PC-9 (cell line): ENCODE measurements around the gene TNS4. TPM values are rescaled to one million over a fixed set of nuclear protein-coding genes. Genes with fewer than 3 reads are reported as not detected.

Experiments used
- BruUV-seq: library from RNA; stranded (reverse); fragments of 400-500 nt; replicated peaks from 2 replicates; lab custom pipeline; 2021; lab: Mats Ljungman, UMichigan
- CTCF ChIA-PET: fragments of 300-600 bp; sonication (Branson Sonifier 250); formaldehyde crosslinking; loops from one replicate; lab custom pipeline; 2022; ENCODE audit warnings: antibody characterized with exemption; lab: Charles Lee
- POLR2A ChIA-PET: fragments of 300-600 bp; sonication (Branson Sonifier 250); formaldehyde crosslinking; loops from one replicate; lab custom pipeline; 2022; ENCODE audit warnings: antibody characterized with exemption; ENCODE audit not compliant: unreplicated experiment; lab: Charles Lee
- DNase-seq, 2 experiments: peaks; one replicate each; pipeline versions ENCODE4 v3.0.0 to v3.0.0-alpha.2; 2015 to 2022; ENCODE audit warnings: mixed read lengths in 1 of 2
- H2AFZ ChIP-seq: fragments of 200-600 bp; sonication (generic); 2 replicates; pipeline ENCODE4 v1.8.1; 2017; ENCODE audit warnings: antibody characterized with exemption
- H3F3A ChIP-seq: fragments of 200-600 bp; sonication (generic); 2 replicates; pipeline ENCODE4 v1.8.1; 2017; ENCODE audit warnings: antibody characterized with exemption, mild to moderate bottlenecking, low read depth; ENCODE audit not compliant: insufficient read depth
- H3K27ac ChIP-seq: fragments of 200-600 bp; sonication (generic); 2 replicates; pipeline ENCODE4 v1.6.1; 2016; ENCODE audit warnings: mixed run types
- H3K27me3 ChIP-seq: fragments of 200-600 bp; sonication (generic); 2 replicates; pipeline ENCODE4 v1.6.1; 2016; ENCODE audit warnings: low read depth, mixed run types; ENCODE audit not compliant: insufficient read depth
- H3K36me3 ChIP-seq: fragments of 200-600 bp; sonication (generic); 2 replicates; pipeline ENCODE4 v1.6.1; 2016; ENCODE audit warnings: low read depth, mixed run types
- H3K4me1 ChIP-seq: fragments of 200-600 bp; sonication (generic); replicated peaks from 2 replicates; pipeline ENCODE4 v1.6.1; 2016; ENCODE audit warnings: mixed run types; ENCODE audit not compliant: insufficient read depth
- H3K4me2 ChIP-seq: fragments of 200-600 bp; sonication (generic); 2 replicates; pipeline ENCODE4 v1.6.1; 2017; ENCODE audit warnings: mixed run types
- H3K4me3 ChIP-seq: fragments of 200-600 bp; sonication (generic); 2 replicates; pipeline ENCODE4 v1.6.1; 2016; ENCODE audit warnings: mixed run types
- H3K79me2 ChIP-seq: fragments of 200-600 bp; sonication (generic); 2 replicates; pipeline ENCODE4 v1.6.1; 2017; ENCODE audit warnings: low read depth, mixed run types
- H3K9me2 ChIP-seq: fragments of 200-600 bp; sonication (generic); 2 replicates; pipeline ENCODE4 v1.8.1; 2017; ENCODE audit warnings: mild to moderate bottlenecking; ENCODE audit not compliant: insufficient read depth
- H3K9me3 ChIP-seq: fragments of 200-600 bp; sonication (generic); 2 replicates; pipeline ENCODE4 v1.8.1; 2016; ENCODE audit warnings: low read depth; ENCODE audit not compliant: insufficient read depth
- H4K20me1 ChIP-seq: fragments of 200-600 bp; sonication (generic); 2 replicates; pipeline ENCODE4 v1.8.1; 2017; ENCODE audit not compliant: insufficient read depth
- CTCF ChIP-seq: fragments of 200-600 bp; sonication (generic); conservative IDR thresholded peaks from 2 replicates; pipeline ENCODE4 v1.6.1; 2017; ENCODE audit warnings: mixed run types, antibody characterized with exemption, mild to moderate bottlenecking, moderate library complexity
- EZH2 ChIP-seq: fragments of 200-600 bp; sonication (generic); IDR thresholded peaks from 2 replicates; pipeline ENCODE4 v1.8.0; 2017; ENCODE audit warnings: antibody characterized with exemption, low read depth
- intact Hi-C: fragments of 100-400 bp; cut with micrococcal nuclease; formaldehyde crosslinking; loops from one replicate; pipeline ENCODE4 v1.10.0; 2022; ENCODE audit not compliant: unreplicated experiment
- total RNA-seq: library from RNA; stranded (reverse); gene quantifications from 2 replicates; pipeline ENCODE4 v1.2.3, GENCODE V29; 2021

Gene TNS4
- total RNA-seq, 1 experiment from 2014 or later, result 17.4 TPM

GRCh38 chr17:40511667-40512220, 10.3 kb upstream of the TNS4 start:
- Histone ChIP-seq H3K4me2 (peak overlapping the region; percentile 76), H3K27me3 (no peaks in the 10 kb centered on the region), H3K27ac (peak overlapping the region; percentile 72), H3K9me2 (no peaks in the 10 kb centered on the region), H3F3A (peaks cover 44% of the 10 kb centered on the region), H3K36me3 (no peaks in the 10 kb centered on the region), H3K9me3 (no peaks in the 10 kb centered on the region), H3K79me2 (no peaks in the 10 kb centered on the region), H4K20me1 (no peaks in the 10 kb centered on the region), H3K4me1 (peaks cover 82% of the 10 kb centered on the region), H2AFZ (no peak overlapping the region), H3K4me3 (no peak overlapping the region)
- ChIA-PET POLR2A (interaction anchor here (0.5 to 1.1 kb wide), 3 partner anchors 10 to 391 kb away, joined by 3 to 9 read pairs (median 4); partner anchors contain the start of gene TNS4), CTCF (no interaction called here)
- no TSS peak for BruUV-seq
- intact Hi-C loops, result loop anchor here (2.0 kb wide), 1 partner anchor 25 kb away; no protein-coding TSS in a partner anchor
- no peak for DNase-seq
- TF ChIP-seq CTCF, result no peak
- no peak for TF ChIP-seq EZH2

GRCh38 chr17:40511136-40511535, 9.7 kb upstream of the TNS4 start:
- Histone ChIP-seq H3K79me2 (no peaks in the 10 kb centered on the region), H2AFZ (no peak overlapping the region), H3K27ac (no peak overlapping the region), H3K4me3 (no peak overlapping the region), H3K4me2 (peak overlapping the region; percentile 76), H3K9me2 (no peaks in the 10 kb centered on the region), H3F3A (peaks cover 37% of the 10 kb centered on the region), H3K36me3 (no peaks in the 10 kb centered on the region), H3K4me1 (peaks cover 82% of the 10 kb centered on the region), H4K20me1 (no peaks in the 10 kb centered on the region), H3K27me3 (no peaks in the 10 kb centered on the region), H3K9me3 (no peaks in the 10 kb centered on the region)
- ChIA-PET POLR2A (no interaction called here), CTCF (interaction anchor here (0.6 kb wide), 1 partner anchor 379 kb away, joined by 4 read pairs; no protein-coding TSS in a partner anchor)
- no peak for DNase-seq
- no TSS peak for BruUV-seq
- intact Hi-C loops, result loop anchor here (2.0 kb wide), 1 partner anchor 24 kb away; no protein-coding TSS in a partner anchor
- no peak for TF ChIP-seq CTCF
- TF ChIP-seq EZH2, result no peak

- H3K36me3 ChIP-seq, result no peaks in the 10 kb centered on the region
- H3K4me1 ChIP-seq, result peaks cover 75% of the 10 kb centered on the region
- peaks cover 34% of the 10 kb centered on the region; the same call in 1 of the 2 replicates for H3F3A ChIP-seq
- no peaks in the 10 kb centered on the region for H4K20me1 ChIP-seq
- TF ChIP-seq CTCF (no peak), EZH2 (no peak)
- ChIA-PET CTCF (interaction anchor here (0.7 kb wide), 1 partner anchor 20 kb away, joined by 3 read pairs; no protein-coding TSS in a partner anchor), POLR2A (interaction anchor here (0.5 to 1.0 kb wide), 5 partner anchors 9 to 1168 kb away, joined by 4 to 10 read pairs (median 8); partner anchors contain the start of gene TNS4)
- no peak overlapping the region for H3K4me3 ChIP-seq
- H3K9me2 ChIP-seq, result no peaks in the 10 kb centered on the region
- intact Hi-C loops, result loop anchor here (2.0 kb wide), 1 partner anchor 23 kb away; no protein-coding TSS in a partner anchor
- H3K9me3 ChIP-seq, result no peaks in the 10 kb centered on the region
- no peak overlapping the region for H3K27ac ChIP-seq
- peak; percentile 88 to 95 for DNase-seq
- BruUV-seq, result no TSS peak
- H3K27me3 ChIP-seq, result no peaks in the 10 kb centered on the region
- no peak overlapping the region for H2AFZ ChIP-seq
- no peaks in the 10 kb centered on the region for H3K79me2 ChIP-seq
- peak overlapping the region; percentile 76 for H3K4me2 ChIP-seq
Measured at GRCh38 chr17:40510328-40510648, 8.9 kb upstream of the TNS4 start.
